Measurements from ENCODE around the gene JAM2. TPM values are rescaled to one million over a fixed set of nuclear protein-coding genes. Genes with fewer than 3 reads are reported as not detected.

The JAM2 gene
- total RNA-seq, 1 experiment from 2014 or later = 2.6 TPM

DNA sequence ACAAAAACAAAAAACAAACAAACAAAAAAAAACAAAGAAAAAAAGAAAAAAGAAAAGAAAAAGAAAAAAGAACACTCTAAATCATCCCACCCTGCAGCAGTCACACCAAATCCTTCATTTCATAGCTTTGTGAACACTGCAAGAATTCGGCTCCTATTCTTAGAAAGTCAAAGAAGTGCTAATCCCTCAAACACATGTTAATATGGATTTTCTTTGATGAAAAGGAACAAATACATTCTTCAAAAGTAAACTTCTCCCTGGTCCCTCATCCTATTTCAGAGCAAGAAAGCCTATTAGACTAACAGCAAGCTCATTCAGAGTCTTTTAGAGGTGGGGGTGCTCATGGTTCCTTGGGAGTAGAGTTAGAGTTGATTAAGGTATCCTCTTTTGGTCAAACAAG, 24.6 kb upstream of the JAM2 start:
- Histone ChIP-seq H3K23me2 (ENCODE audit: insufficient read length, low read depth, low read length, poor library complexity, severe bottlenecking) (no peaks in the 10 kb centered on the region), H3K79me2 (ENCODE audit: insufficient read depth, low read length) (no peaks in the 10 kb centered on the region), H3K9ac (ENCODE audit: extremely low read depth, insufficient read length, low read length) (no peak overlapping the region), H2BK12ac (ENCODE audit: insufficient read length, low read depth, low read length) (no peak overlapping the region), H3K56ac (ENCODE audit: insufficient read length, low read depth, low read length) (no peak overlapping the region), H3K14ac (ENCODE audit: insufficient read depth, low read length) (no peak overlapping the region), H3K79me1 (ENCODE audit: insufficient read depth, low read depth, low read length, poor library complexity, severe bottlenecking) (no peaks in the 10 kb centered on the region), H3K18ac (ENCODE audit: insufficient read length, low read depth, low read length) (no peak overlapping the region), H2BK15ac (ENCODE audit: low read depth, low read length) (no peak overlapping the region), H4K5ac (ENCODE audit: insufficient read length, low read depth, low read length) (no peak overlapping the region), H3K9me3 (ENCODE audit: control insufficient read depth, low read depth, low read length) (no peaks in the 10 kb centered on the region), H2BK120ac (ENCODE audit: low read depth, low read length, poor library complexity, severe bottlenecking) (no peak overlapping the region), H2BK20ac (ENCODE audit: low read depth, low read length, poor library complexity, severe bottlenecking) (no peak overlapping the region), H3K4me1 (ENCODE audit: insufficient read depth, low read length) (no peaks in the 10 kb centered on the region), H4K20me1 (ENCODE audit: control insufficient read depth, insufficient read depth, insufficient read length) (no peaks in the 10 kb centered on the region), H3K27me3 (ENCODE audit: insufficient read depth, low read length) (no peaks in the 10 kb centered on the region), H4K91ac (ENCODE audit: insufficient read length, low read depth, low read length) (no peak overlapping the region), H2AK5ac (ENCODE audit: insufficient read length, low read length) (no peak overlapping the region), H4K8ac (replicated peaks; ENCODE audit: insufficient read length, low read depth, low read length) (no peak overlapping the region), H2BK5ac (ENCODE audit: insufficient read length, low read length) (no peak overlapping the region), H2AFZ (ENCODE audit: low read length) (no peak overlapping the region), H3K4me2 (ENCODE audit: insufficient read depth, insufficient read length, low read length) (no peak overlapping the region), H3K23ac (ENCODE audit: insufficient read length, low read depth, low read length) (no peak overlapping the region), H3T11ph (ENCODE audit: low read length) (no peak overlapping the region), H3K4ac (ENCODE audit: low read depth, low read length) (no peak overlapping the region), H3K27ac (ENCODE audit: insufficient read length, low read depth, low read length) (no peak overlapping the region)
- WGBS (ENCODE audit: extremely low coverage, insufficient read length, low lambda C conversion rate) = no CpG with 5 or more reads among the region's 1 CpG
- Mint-ChIP-seq H3K36me3 (ENCODE audit: insufficient read depth in 1 of 3, low read depth in 3 of 3) (no peaks in the 10 kb centered on the region), H3K27ac (no peak overlapping the region), H3K9me3 (no peaks in the 10 kb centered on the region), H3K4me1 (peaks cover 8 to 11% of the 10 kb centered on the region in 2 experiments), H3K27me3 (ENCODE audit: low read depth) (peaks cover 23% of the 10 kb centered on the region), H3K4me3 (no peak overlapping the region)
- TF ChIP-seq, protein P1, sequence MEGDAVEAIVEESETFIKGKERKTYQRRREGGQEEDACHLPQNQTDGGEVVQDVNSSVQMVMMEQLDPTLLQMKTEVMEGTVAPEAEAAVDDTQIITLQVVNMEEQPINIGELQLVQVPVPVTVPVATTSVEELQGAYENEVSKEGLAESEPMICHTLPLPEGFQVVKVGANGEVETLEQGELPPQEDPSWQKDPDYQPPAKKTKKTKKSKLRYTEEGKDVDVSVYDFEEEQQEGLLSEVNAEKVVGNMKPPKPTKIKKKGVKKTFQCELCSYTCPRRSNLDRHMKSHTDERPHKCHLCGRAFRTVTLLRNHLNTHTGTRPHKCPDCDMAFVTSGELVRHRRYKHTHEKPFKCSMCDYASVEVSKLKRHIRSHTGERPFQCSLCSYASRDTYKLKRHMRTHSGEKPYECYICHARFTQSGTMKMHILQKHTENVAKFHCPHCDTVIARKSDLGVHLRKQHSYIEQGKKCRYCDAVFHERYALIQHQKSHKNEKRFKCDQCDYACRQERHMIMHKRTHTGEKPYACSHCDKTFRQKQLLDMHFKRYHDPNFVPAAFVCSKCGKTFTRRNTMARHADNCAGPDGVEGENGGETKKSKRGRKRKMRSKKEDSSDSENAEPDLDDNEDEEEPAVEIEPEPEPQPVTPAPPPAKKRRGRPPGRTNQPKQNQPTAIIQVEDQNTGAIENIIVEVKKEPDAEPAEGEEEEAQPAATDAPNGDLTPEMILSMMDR (conservative IDR thresholded peaks at IDR 0.05) = no peak
- DNase-seq = no peak
